HG02678 (cell line): ENCODE results near the gene DAP.

ENCODE experiments used
- ATAC-seq: cut with Tn5 transposase; IDR thresholded peaks from one replicate; pipeline ENCODE4 v1.9.1; 2021; ENCODE audit warnings: mild to moderate bottlenecking, moderate library complexity; ENCODE audit not compliant: unreplicated experiment

DAP gene

GRCh38 chr5:10761933-10762775 lies 1.1 kb upstream of the DAP start:
- ATAC-seq, result no peak

- ATAC-seq, result no peak
Measured at GRCh38 chr5:10760921-10761184, 181 bp downstream of the DAP start.

- ATAC-seq, result peak; percentile 28
Measured at GRCh38 chr5:10760096-10760920, 726 bp downstream of the DAP start.

GRCh38 chr5:10759111-10759510 lies 1.9 kb downstream of the DAP start:
- ATAC-seq, result no peak

GRCh38 chr5:10757922-10758555 lies 3.0 kb downstream of the DAP start:
- ATAC-seq, result no peak

- no peak for ATAC-seq
Measured at GRCh38 chr5:10757043-10757442, 4.0 kb downstream of the DAP start.

- peak; percentile 22 for ATAC-seq
Measured at GRCh38 chr5:10756549-10756948, 4.5 kb downstream of the DAP start.

- no peak for ATAC-seq
Measured at GRCh38 chr5:10753178-10753577, 7.9 kb downstream of the DAP start.

GRCh38 chr5:10752451-10752850 lies 8.6 kb downstream of the DAP start:
- no peak for ATAC-seq

- ATAC-seq, result no peak
Measured at GRCh38 chr5:10750909-10751308, 10.1 kb downstream of the DAP start.

- ATAC-seq, result peak; percentile 68
Measured at GRCh38 chr5:10747678-10748622, 13.1 kb downstream of the DAP start.

GRCh38 chr5:10746711-10747110 lies 14.3 kb downstream of the DAP start:
- ATAC-seq, result no peak

- no peak for ATAC-seq
Measured at GRCh38 chr5:10745133-10745532, 15.9 kb downstream of the DAP start.

- ATAC-seq, result no peak
Measured at GRCh38 chr5:10744681-10745080, 16.4 kb downstream of the DAP start.

GRCh38 chr5:10743951-10744350 lies 17.1 kb downstream of the DAP start:
- no peak for ATAC-seq

GRCh38 chr5:10743526-10743925 lies 17.5 kb downstream of the DAP start:
- no peak for ATAC-seq

GRCh38 chr5:10741661-10742060 lies 19.4 kb downstream of the DAP start:
- no peak for ATAC-seq

- ATAC-seq, result no peak
Measured at GRCh38 chr5:10740384-10740783, 20.6 kb downstream of the DAP start.

- no peak for ATAC-seq
Measured at GRCh38 chr5:10737880-10738279, 23.2 kb downstream of the DAP start.

GRCh38 chr5:10736808-10737207 lies 24.2 kb downstream of the DAP start:
- ATAC-seq, result no peak

GRCh38 chr5:10736354-10736753 lies 24.7 kb downstream of the DAP start:
- no peak for ATAC-seq
